HFFc6 (cell line): ENCODE data around the gene KIRREL3. TPM values are rescaled to one million over a fixed set of nuclear protein-coding genes. Genes with fewer than 3 reads are reported as not detected.
A peak's percentile ranks its signal among the peaks of the same experiment; 100 is the strongest.

Experiments
- DNase-seq: peaks from one replicate; pipeline ENCODE4 v3.0.0-alpha.2; 2018
- H3K27ac Mint-ChIP-seq: 2 replicates; pipeline ENCODE4 v1.8.0; 2020; ENCODE audit warnings: mild to moderate bottlenecking, mixed read lengths
- H3K27me3 Mint-ChIP-seq: 2 replicates; pipeline ENCODE4 v1.8.0; 2021; ENCODE audit warnings: mild to moderate bottlenecking, moderate library complexity, mixed read lengths; ENCODE audit not compliant: insufficient read depth
- H3K36me3 Mint-ChIP-seq: 2 replicates; pipeline ENCODE4 v1.8.0; 2021; ENCODE audit warnings: low read depth, mixed read lengths
- H3K4me1 Mint-ChIP-seq: 2 replicates; pipeline ENCODE4 v1.8.0; 2020; ENCODE audit warnings: low read depth, mixed read lengths
- H3K4me3 Mint-ChIP-seq: 2 replicates; pipeline ENCODE4 v1.8.0; 2020; ENCODE audit warnings: mild to moderate bottlenecking, moderate library complexity, mixed read lengths
- H3K9me3 Mint-ChIP-seq: 2 replicates; pipeline ENCODE4 v1.8.0; 2020; ENCODE audit warnings: mild to moderate bottlenecking, mixed read lengths
- total RNA-seq, 6 experiments: library from RNA; stranded (reverse); fragmentation: NEBNext Ultra II Directional; extraction: Animal tissue kit (Norgen Biotek cat#: 25700); gene quantifications; 2 replicates in 1 of 6; 3 replicates in 5 of 6; pipeline ENCODE4 v1.2.3, GENCODE V29; 2021
- TF ChIP-seq, protein P1 (sequence below): fragments of 200-600 bp; sonication (generic); IDR thresholded peaks from 2 replicates; pipeline ENCODE4 v1.5.0; 2021; ENCODE audit warnings: antibody characterized with exemption, mild to moderate bottlenecking

Gene KIRREL3
- total RNA-seq, 6 experiments from 2014 or later: 22.2 to 38.2 (median 33.2) TPM

DNA sequence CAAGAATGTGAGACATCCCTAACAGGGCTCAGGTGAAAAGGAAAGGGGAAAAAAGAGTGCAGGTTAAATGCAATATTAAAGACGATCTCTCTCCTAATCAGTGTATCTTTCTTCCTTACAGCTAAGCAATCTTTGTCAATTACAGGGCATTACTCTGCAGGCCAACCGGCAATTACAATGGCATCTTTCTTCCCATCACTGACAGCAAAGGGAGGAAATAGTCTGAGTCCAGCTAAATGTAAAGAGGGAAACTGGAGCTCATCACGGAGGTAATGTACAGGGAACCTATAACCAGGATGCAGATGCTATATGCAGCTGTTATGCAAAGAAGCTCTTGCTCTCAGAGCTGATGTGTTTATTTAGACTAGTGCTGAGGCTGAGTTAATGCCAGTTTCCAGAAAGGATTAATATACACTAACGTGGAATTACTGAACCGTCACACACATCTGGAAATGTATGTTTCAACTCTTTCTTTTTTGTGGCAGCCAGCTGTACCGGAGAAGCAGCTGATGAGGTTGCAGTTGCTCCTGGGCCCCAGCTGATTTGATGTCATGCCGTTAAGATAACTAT, 121.6 kb downstream of the KIRREL3 start:
- Mint-ChIP-seq H3K4me3 (no peak overlapping the region), H3K27me3 (no peaks in the 10 kb centered on the region; the same call in 1 of the 2 replicates), H3K27ac (no peak overlapping the region), H3K36me3 (peaks cover 5% of the 10 kb centered on the region; the same call in 1 of the 2 replicates), H3K9me3 (no peaks in the 10 kb centered on the region), H3K4me1 (peaks cover 35% of the 10 kb centered on the region)
- TF ChIP-seq, protein P1, sequence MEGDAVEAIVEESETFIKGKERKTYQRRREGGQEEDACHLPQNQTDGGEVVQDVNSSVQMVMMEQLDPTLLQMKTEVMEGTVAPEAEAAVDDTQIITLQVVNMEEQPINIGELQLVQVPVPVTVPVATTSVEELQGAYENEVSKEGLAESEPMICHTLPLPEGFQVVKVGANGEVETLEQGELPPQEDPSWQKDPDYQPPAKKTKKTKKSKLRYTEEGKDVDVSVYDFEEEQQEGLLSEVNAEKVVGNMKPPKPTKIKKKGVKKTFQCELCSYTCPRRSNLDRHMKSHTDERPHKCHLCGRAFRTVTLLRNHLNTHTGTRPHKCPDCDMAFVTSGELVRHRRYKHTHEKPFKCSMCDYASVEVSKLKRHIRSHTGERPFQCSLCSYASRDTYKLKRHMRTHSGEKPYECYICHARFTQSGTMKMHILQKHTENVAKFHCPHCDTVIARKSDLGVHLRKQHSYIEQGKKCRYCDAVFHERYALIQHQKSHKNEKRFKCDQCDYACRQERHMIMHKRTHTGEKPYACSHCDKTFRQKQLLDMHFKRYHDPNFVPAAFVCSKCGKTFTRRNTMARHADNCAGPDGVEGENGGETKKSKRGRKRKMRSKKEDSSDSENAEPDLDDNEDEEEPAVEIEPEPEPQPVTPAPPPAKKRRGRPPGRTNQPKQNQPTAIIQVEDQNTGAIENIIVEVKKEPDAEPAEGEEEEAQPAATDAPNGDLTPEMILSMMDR: no peak
- no peak for DNase-seq

DNA sequence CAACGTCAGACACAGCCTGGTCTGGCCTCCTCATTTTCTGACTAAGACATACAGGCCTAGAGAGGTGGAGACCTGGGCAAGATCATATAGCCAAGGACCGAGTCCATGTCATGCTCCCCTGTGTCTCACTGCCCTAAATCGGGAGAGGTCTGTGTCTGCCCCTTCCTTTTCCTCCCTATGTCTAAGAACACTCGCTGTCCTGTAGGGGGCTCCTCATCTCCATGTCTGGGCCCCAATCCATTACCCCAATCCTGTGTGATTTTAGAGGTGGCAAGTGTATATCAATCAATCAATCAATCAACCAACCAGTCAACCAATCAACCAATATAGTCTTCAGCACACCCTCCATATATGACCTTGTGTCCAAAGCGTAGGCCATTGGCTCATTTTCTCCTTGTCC, 125.7 kb downstream of the KIRREL3 start:
- H3K27me3 Mint-ChIP-seq: peaks cover 2% of the 10 kb centered on the region
- H3K27ac Mint-ChIP-seq: peak overlapping the region; percentile 34; the same call in 1 of the 2 replicates
- H3K9me3 Mint-ChIP-seq: no peaks in the 10 kb centered on the region
- no peak for DNase-seq
- H3K4me1 Mint-ChIP-seq: peaks cover 44% of the 10 kb centered on the region
- 0 out of 2 replicates have a peak overlapping the region, but pooled peaks have one; percentile 20 for H3K4me3 Mint-ChIP-seq
- TF ChIP-seq, protein P1: peak; percentile 52
- peaks cover 7% of the 10 kb centered on the region for H3K36me3 Mint-ChIP-seq

DNA sequence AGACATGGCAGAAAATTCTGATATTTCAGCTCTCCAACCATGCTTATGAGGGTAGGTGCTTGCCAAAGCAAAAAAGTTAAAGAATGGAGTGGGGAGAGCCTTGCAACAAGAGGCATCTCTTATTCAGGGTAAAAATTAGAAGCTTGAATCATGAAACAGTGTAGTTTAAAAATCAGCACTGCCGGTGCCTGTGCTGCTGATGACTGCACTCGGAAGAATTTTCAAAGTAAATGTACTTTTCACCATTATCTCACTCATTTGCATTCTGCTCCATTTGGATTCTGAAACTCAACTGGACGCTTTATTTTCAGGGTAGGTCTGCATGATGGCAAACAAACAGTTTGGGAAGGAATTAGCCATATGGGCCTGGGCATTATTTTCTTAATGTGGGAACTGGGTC, 126.3 kb downstream of the KIRREL3 start:
- peak; percentile 8 for DNase-seq
- H3K9me3 Mint-ChIP-seq: no peaks in the 10 kb centered on the region
- peaks cover 7% of the 10 kb centered on the region for H3K36me3 Mint-ChIP-seq
- peak overlapping the region; percentile 34; the same call in 1 of the 2 replicates for H3K27ac Mint-ChIP-seq
- peak overlapping the region; percentile 20; the same call in 1 of the 2 replicates for H3K4me3 Mint-ChIP-seq
- H3K27me3 Mint-ChIP-seq: peaks cover 2% of the 10 kb centered on the region
- peaks cover 40% of the 10 kb centered on the region for H3K4me1 Mint-ChIP-seq
- TF ChIP-seq, protein P1: no peak

DNA sequence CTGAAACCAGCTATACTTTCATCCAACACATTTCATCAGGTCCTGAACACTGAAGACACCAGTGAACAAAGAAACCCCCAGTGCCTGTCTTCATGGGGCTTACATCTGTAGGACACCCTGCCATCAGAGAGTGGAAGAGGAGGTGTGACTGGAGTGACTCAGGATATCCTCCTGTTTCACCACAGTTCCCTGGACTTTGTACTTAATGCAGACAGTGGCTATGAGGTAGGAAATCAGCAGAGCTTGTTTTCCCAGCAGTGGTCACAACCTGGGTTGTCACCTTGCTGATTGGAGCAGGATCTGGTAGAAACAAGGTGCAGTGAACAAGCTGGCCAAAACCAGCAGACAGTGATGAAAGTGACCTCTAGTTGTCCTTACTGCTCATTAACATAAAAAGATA, 128.8 kb downstream of the KIRREL3 start:
- no peaks in the 10 kb centered on the region for H3K9me3 Mint-ChIP-seq
- H3K27ac Mint-ChIP-seq: no peak overlapping the region
- no peak overlapping the region for H3K4me3 Mint-ChIP-seq
- no peak for DNase-seq
- peaks cover 2% of the 10 kb centered on the region for H3K27me3 Mint-ChIP-seq
- TF ChIP-seq, protein P1: no peak
- H3K4me1 Mint-ChIP-seq: peaks cover 39% of the 10 kb centered on the region
- peaks cover 7% of the 10 kb centered on the region for H3K36me3 Mint-ChIP-seq

DNA sequence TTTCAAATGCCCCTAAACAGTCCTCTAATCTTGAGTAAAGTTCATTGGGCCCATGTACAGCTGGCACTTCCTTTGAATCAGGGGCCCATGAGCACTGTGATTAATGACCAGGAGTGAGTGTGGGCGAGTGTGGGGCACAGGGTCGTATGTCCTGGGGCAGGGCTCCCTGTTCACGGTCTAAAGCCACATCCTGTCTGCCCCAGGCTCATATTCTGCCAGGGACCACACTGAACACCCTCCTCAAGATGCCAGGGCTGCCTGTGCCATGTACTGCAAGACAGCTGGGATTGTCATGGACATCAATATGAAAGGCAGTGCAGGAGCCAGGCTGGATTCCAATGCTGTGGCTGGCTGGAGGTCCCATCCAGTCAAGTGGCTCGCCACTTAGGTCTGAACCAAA, 130.5 kb downstream of the KIRREL3 start:
- no peak overlapping the region; the same call in 1 of the 2 replicates for H3K27ac Mint-ChIP-seq
- H3K36me3 Mint-ChIP-seq: peaks cover 7% of the 10 kb centered on the region
- no peak overlapping the region for H3K4me3 Mint-ChIP-seq
- peaks cover 31% of the 10 kb centered on the region for H3K4me1 Mint-ChIP-seq
- H3K9me3 Mint-ChIP-seq: no peaks in the 10 kb centered on the region
- DNase-seq: no peak
- peaks cover 2% of the 10 kb centered on the region for H3K27me3 Mint-ChIP-seq
- TF ChIP-seq, protein P1: no peak
